Right lobe of liver (tissue), 4 donors: ENCODE measurements around the gene KCTD14.

Experiments used
- CTCF ChIP-seq, 4 donors: fragments of 200-600 bp in 3 of 4; fragments of 450-650 bp in 1 of 4; IDR thresholded peaks; one replicate each; pipeline versions ENCODE4 v1.5.1 to v1.8.0; 2016 to 2022; ENCODE audit warnings: antibody characterized with exemption in 4 of 4, mild to moderate bottlenecking in 2 of 4
- POLR2A ChIP-seq: fragments of 450-650 bp; IDR thresholded peaks from one replicate; pipeline ENCODE4 v1.6.1; 2017; ENCODE audit warnings: antibody characterized with exemption, mild to moderate bottlenecking
- donor health status: DM: no; HTN: no; CAD: no.
- donor health status: DM: no; HTN: no; CAD: no.
- donor health status: DM: no; HTN: yes; CAD: no.

DNA sequence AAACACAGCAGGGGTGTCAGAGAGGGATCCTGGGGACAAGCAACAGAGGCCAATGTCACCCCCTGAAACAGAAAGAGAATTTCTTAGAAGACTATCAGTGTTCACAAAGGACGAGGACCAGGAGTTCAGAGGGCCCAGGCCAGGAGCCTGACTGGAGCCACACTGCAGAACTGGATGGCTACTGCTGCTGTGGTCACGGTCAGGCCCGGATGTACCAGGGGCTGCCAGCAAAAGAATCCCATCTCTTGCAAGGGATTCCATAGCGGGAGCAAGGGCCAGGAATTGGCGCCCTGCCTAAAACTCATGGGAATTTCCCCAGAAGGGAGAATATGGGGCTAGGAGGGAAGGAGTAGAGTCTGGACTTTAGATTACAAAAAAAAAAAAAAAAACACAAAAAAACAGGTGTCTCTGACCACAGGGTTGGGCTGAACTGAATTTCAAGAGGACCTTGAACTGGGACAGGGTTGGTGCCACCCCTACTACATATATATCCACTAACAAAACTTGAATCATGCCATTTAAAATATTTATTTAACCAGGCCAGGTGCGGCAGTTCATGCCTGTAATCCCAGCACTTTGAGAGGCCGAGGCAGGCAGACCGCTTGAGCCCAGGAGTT is 15.7 kb upstream of the KCTD14 start:
- TF ChIP-seq CTCF (IDR thresholded peaks at IDR 0.05): no peak
- TF ChIP-seq POLR2A: peak; percentile 12
